LoVo (cell line): ENCODE data around the gene CENPE.
"Not testable (repeated sequence)": the region's sequence is repeated elsewhere in the genome, so short reads cannot be mapped to it uniquely, and the experiment has no call there.

ENCODE experiments used
- DNase-seq: peaks from one replicate; pipeline ENCODE4 v3.0.0-alpha.2; 2016; ENCODE audit warnings: low spot score

The CENPE gene

GRCh38 chr4:103198111-103198765 lies at the start of gene CENPE:
TSS of gene CENPE (minus strand) at chr4:103198343. CDS start at chr4:103198319, 24 bp downstream.
- DNase-seq: peak; percentile 84

GRCh38 chr4:103244251-103244650 lies 46.1 kb upstream of the CENPE start:
- DNase-seq: no peak

- not testable (repeated sequence) for DNase-seq
Observed at GRCh38 chr4:103230938-103231337, 32.8 kb upstream of the CENPE start.

- DNase-seq: not testable (repeated sequence)
Observed at GRCh38 chr4:103223556-103223955, 25.4 kb upstream of the CENPE start.

GRCh38 chr4:103207673-103208072 lies 9.5 kb upstream of the CENPE start:
- DNase-seq: no peak

GRCh38 chr4:103204111-103204510 lies 6.0 kb upstream of the CENPE start:
- peak; percentile 15 for DNase-seq

- DNase-seq: no peak
Observed at GRCh38 chr4:103201724-103202123, 3.6 kb upstream of the CENPE start.

GRCh38 chr4:103201253-103201652 lies 3.1 kb upstream of the CENPE start:
- no peak for DNase-seq

GRCh38 chr4:103199009-103199408 lies 866 bp upstream of the CENPE start:
- no peak for DNase-seq

GRCh38 chr4:103197765-103198110 lies 405 bp downstream of the CENPE start:
- DNase-seq: no peak

- DNase-seq: no peak
Observed at GRCh38 chr4:103193457-103193856, 4.7 kb downstream of the CENPE start.

- DNase-seq: no peak
Observed at GRCh38 chr4:103171006-103171405, 27.1 kb downstream of the CENPE start.

GRCh38 chr4:103169750-103170149 lies 28.4 kb downstream of the CENPE start:
- DNase-seq: not testable (repeated sequence)

GRCh38 chr4:103168993-103169392 lies 29.1 kb downstream of the CENPE start:
- DNase-seq: no peak

- DNase-seq: no peak
Observed at GRCh38 chr4:103162176-103162575, 36.0 kb downstream of the CENPE start.

GRCh38 chr4:103158760-103159159 lies 39.4 kb downstream of the CENPE start:
- no peak for DNase-seq

- DNase-seq: no peak
Observed at GRCh38 chr4:103156106-103156505, 42.0 kb downstream of the CENPE start.

- DNase-seq: no peak
Observed at GRCh38 chr4:103152381-103152780, 45.8 kb downstream of the CENPE start.

- no peak for DNase-seq
Observed at GRCh38 chr4:103150677-103151076, 47.5 kb downstream of the CENPE start.

GRCh38 chr4:103144926-103145325 lies 53.2 kb downstream of the CENPE start:
- no peak for DNase-seq

GRCh38 chr4:103137446-103137827 lies 60.7 kb downstream of the CENPE start:
- DNase-seq: no peak

GRCh38 chr4:103136671-103137445 lies 61.3 kb downstream of the CENPE start:
- no peak for DNase-seq

GRCh38 chr4:103129174-103129573 lies 69.0 kb downstream of the CENPE start:
- no peak for DNase-seq

GRCh38 chr4:103126126-103126525 lies 72.0 kb downstream of the CENPE start:
- no peak for DNase-seq
